Stimulated activated naive CD8-positive, alpha-beta T cell treated with anti-CD3 and anti-CD28 coated beads, Interleukin-15, amount 100 ng/mL, for 72 hours (primary cell): ENCODE results near the gene NEAT1.

Source experiments
- ATAC-seq: fragments of 150-1000 bp; cut with Tn5 transposase; 2 replicates; pipeline ENCODE4 v1.10.0; 2021; ENCODE audit warnings: mild to moderate bottlenecking, moderate library complexity
- DNase-seq, 2 donors: peaks; one replicate each; pipeline ENCODE4 v3.0.0; 2021 to 2022
- H3K27ac Mint-ChIP-seq, 2 donors: one replicate each; pipeline ENCODE4 v1.8.0; 2022; ENCODE audit warnings: mild to moderate bottlenecking in 2 of 2, mixed read lengths in 2 of 2, moderate library complexity in 2 of 2
- H3K27me3 Mint-ChIP-seq: one replicate; pipeline ENCODE4 v1.8.0; 2022; ENCODE audit warnings: mixed read lengths
- H3K4me1 Mint-ChIP-seq: one replicate; pipeline ENCODE4 v1.8.0; 2022; ENCODE audit warnings: mild to moderate bottlenecking, mixed read lengths
- H3K4me3 Mint-ChIP-seq, 2 donors: one replicate each; pipeline ENCODE4 v1.8.0; 2022; ENCODE audit warnings: mild to moderate bottlenecking in 2 of 2, mixed read lengths in 2 of 2, moderate library complexity in 1 of 2
- H3K9me3 Mint-ChIP-seq, 2 donors: one replicate each; pipeline ENCODE4 v1.8.0; 2022; ENCODE audit warnings: mixed read lengths in 2 of 2

Gene NEAT1

DNA sequence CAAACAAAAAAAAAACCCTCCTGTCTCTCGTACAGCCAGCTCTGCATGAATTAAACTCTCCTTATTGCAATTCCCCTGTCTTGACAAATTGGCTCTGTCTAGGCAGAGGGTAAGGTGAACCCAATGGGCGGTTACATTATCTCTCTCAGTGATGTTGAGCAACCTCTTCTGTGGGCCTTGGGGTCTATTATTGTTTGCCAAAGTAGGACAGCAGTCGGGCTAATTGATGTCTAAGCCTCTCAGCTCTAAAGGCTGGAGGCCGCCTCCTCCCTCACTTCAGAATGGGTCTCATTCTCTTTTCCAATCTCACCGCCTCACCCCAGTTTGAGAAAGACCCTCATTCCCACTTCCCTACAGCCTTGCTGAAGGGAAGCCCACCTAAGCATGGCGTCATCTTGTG is 38.8 kb upstream of the NEAT1 start:
- Mint-ChIP-seq H3K4me3 (peak overlapping the region; percentile 84 to 91), H3K4me1 (peaks cover 84% of the 10 kb centered on the region), H3K27ac (peak overlapping the region; percentile 81 to 95), H3K9me3 (no peaks in the 10 kb centered on the region), H3K27me3 (no peaks in the 10 kb centered on the region)
- DNase-seq (no peak), ATAC-seq (no peak)

DNA sequence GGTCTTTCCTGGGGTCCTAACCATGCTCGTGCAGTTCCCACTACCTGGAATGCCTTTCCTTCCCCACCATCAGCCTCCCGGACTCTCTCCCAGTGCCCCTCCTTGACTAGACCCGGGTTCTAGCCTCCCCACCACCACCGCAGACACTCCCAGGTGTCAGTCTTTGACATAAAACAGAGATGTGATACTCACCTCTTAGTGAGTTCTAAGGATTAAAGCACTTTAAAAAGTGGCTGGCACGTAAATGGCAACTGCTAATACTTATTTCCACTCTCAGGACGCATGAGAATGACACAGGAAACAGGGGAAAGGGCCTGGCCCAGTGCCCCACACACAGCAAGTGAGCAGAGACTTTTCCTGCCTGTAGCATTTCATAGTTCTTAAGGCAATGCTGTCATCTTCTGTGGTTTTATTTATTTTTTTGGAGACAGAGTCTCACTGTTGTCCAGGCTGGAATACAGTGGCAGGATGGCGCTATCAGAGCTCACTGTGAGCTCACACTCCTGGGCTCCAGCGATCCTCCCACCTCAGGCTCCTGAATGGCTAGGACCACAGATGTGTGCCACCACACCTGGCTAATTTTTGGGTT is 38.2 kb upstream of the NEAT1 start:
- DNase-seq (no peak), ATAC-seq (no peak)
- Mint-ChIP-seq H3K4me1 (peaks cover 90% of the 10 kb centered on the region), H3K4me3 (peak overlapping the region; percentile 84 to 96), H3K9me3 (no peaks in the 10 kb centered on the region), H3K27me3 (no peaks in the 10 kb centered on the region), H3K27ac (peak overlapping the region; percentile 81 to 95)

DNA sequence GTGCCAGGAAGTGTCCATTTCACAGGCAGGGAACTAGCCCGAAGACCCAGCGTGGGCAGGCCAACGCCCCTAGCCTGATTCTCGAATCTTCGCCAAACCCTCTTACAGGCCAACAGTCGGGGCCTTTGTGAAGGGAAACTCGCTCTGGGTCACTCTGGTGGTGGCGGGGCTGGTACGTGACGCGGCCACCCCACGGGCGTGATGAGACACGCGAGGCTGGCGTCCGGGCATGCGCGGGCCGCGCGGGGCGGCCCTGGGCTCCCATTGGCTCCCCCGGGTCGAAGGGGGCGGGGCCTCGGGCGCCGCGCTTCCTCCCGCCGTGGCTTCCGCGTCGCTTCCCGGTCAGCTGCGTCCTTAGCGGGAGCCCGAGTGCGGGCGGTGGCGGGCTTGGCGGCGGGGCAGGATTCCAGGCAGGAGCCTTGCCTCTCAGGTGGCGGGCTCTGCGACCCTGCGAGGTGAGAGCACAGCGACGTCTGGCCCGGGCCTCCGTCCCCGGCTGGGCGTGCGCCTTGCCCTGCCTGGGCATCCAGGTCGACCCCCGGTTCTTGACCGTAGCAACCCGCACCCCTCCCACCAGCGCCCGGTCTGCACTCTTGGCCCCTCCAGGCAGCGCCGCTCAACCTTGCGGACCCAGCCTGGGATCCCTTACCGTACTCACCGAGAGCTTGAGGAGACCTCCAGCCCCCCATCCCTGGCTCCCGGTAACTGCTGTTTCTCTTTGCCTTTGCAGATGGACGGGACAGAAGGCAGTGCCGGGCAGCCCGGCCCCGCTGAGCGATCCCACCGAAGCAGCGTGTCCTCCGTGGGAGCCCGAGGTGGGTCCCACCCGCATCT is 36.1 kb upstream of the NEAT1 start, which contains the start of gene FRMD8:
FRMD8 (plus strand) TSS at position 331 of the 834 bp plus-strand sequence; CDS start at position 731, 400 bp downstream.
- peak within 1 kb of the TSS; percentile 95 to 97 for H3K27ac Mint-ChIP-seq
- H3K9me3 Mint-ChIP-seq = no peaks in the 10 kb centered on the region
- H3K4me1 Mint-ChIP-seq = peaks cover 92% of the 10 kb centered on the region
- H3K27me3 Mint-ChIP-seq = no peaks in the 10 kb centered on the region
- H3K4me3 Mint-ChIP-seq = peak within 1 kb of the TSS; percentile 84 to 96
- ATAC-seq = peak; percentile 14
- peak; percentile 72 to 75 for DNase-seq

DNA sequence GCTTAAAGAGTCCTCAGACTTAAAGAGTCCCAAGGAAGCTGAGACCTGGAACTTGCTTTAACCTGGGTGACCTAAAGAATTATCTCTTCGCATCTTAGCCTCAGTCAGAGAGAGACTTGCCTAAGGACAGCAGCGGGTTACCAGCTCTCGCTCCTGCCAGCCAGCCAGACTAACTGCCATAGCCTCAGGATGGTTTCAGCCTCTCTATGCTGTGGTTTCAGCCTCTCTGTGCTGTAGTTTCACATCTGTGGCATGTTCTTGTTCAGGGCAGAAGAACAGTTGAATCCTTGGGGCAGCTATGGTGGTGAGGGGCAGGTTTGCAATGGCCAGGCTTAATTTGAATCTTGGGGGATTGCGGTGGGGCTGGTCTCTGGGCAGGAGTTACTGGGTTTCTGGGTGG is 33.9 kb upstream of the NEAT1 start:
- peak overlapping the region; percentile 42 to 57 for H3K4me3 Mint-ChIP-seq
- H3K27me3 Mint-ChIP-seq = no peaks in the 10 kb centered on the region
- peak overlapping the region; percentile 27 to 67 for H3K27ac Mint-ChIP-seq
- DNase-seq (no peak), ATAC-seq (no peak)
- peaks cover 83% of the 10 kb centered on the region for H3K4me1 Mint-ChIP-seq
- no peaks in the 10 kb centered on the region for H3K9me3 Mint-ChIP-seq

DNA sequence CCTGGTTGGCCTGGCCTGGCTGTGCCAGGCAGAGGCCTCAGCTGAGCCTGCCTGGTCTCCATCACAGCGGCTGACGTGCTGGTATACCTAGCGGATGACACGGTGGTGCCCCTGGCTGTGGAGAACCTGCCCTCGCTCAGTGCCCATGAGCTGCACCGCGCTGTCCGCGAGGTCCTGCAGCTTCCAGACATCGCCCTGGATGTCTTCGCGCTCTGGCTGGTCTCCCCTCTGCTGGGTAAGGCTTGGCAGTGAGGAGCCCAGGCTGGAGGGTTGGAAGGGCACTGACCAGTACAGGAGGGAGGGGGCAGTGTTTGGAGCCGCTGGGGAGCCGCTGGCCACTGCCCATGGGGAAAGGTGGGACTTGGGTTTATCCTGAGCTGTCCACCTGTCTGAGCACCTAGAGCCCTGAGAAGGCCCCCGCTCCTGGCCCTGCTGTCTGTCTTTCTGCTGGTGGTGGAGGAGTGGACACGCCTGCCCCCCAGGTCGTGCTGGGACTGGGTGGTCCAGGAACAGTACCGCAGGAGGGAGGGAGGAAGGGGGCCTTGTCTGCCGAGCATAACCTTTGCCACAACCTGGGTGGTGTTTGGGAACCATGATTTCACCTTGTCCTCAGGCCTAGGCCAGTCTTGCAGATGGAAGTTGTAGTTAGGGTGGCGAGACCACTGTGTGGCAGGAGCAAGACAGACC is 33.2 kb upstream of the NEAT1 start:
- peak overlapping the region; percentile 42 to 57 for H3K4me3 Mint-ChIP-seq
- H3K27ac Mint-ChIP-seq = peak overlapping the region; percentile 61 to 89
- H3K27me3 Mint-ChIP-seq = no peaks in the 10 kb centered on the region
- no peaks in the 10 kb centered on the region for H3K9me3 Mint-ChIP-seq
- DNase-seq (no peak), ATAC-seq (no peak)
- H3K4me1 Mint-ChIP-seq = peaks cover 76% of the 10 kb centered on the region

- Mint-ChIP-seq H3K27me3 (no peaks in the 10 kb centered on the region), H3K4me3 (peak overlapping the region; percentile 29), H3K9me3 (no peaks in the 10 kb centered on the region), H3K4me1 (peaks cover 67% of the 10 kb centered on the region), H3K27ac (peak overlapping the region; percentile 86 to 89)
- DNase-seq = no peak
- no peak for ATAC-seq
Observed at GRCh38 chr11:65390099-65390941, 32.3 kb upstream of the NEAT1 start.

DNA sequence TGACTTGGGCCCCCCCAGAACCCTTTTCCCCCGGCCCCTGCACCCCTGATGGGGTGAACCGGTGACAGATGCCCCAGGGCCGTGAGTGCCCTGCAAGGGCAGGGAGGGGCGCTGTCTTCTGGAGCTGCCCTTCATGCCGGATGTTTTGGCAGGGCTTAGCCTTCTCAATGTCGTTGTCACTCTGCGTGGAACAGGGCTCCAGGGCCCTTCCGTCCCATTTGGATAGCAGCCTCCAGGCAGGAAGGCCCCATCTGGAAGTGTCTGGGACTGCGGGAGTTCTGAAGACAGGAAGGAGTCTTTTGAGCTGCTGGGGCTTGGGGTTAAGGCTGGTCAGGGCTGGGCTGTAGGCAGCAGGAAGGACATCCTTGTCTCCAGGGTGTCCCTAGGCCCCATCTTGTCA is 31.6 kb upstream of the NEAT1 start:
- no peak for DNase-seq
- H3K27me3 Mint-ChIP-seq = no peaks in the 10 kb centered on the region
- H3K4me1 Mint-ChIP-seq = peaks cover 62% of the 10 kb centered on the region
- ATAC-seq = no peak
- H3K4me3 Mint-ChIP-seq = no peak overlapping the region
- no peaks in the 10 kb centered on the region for H3K9me3 Mint-ChIP-seq
- peak overlapping the region; percentile 86 to 89 for H3K27ac Mint-ChIP-seq

DNA sequence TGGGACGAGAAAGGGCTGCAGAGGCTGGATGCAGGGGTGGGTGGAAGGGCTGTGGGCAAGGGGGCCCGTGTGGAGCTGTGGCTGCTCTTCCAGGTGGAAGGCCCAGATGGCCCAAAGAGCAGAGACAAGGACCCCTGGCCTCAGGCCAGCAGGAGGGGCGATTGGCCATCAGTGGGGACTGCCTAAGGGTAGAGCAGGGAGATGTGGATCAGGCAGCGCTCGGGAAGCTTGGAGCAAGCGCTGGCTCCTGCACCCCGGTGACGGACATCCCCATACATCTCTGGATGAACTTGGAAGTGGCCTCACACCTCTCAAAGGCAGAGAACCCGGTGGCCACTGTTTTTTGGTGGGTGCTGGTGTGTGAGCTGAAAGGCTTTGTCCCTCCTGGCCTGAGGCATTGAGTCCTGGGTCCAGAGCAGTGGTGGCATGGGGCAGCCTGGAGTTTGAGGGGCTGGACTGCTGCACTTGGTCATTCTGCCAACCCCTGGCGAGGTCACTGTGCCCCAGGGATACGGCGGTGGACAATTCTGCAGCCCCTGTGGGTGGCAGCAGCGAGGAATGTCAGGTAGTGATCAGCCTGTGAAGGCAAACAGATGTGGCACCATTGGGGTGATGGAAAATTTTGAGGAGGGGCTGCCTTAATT is 30.3 kb upstream of the NEAT1 start:
- H3K4me1 Mint-ChIP-seq = peaks cover 53% of the 10 kb centered on the region
- H3K4me3 Mint-ChIP-seq = no peak overlapping the region
- no peaks in the 10 kb centered on the region for H3K9me3 Mint-ChIP-seq
- H3K27ac Mint-ChIP-seq = peak overlapping the region in 1 of 2 donors; percentile 31
- ATAC-seq = no peak
- DNase-seq = no peak
- H3K27me3 Mint-ChIP-seq = no peaks in the 10 kb centered on the region

- Mint-ChIP-seq H3K27me3 (no peaks in the 10 kb centered on the region), H3K27ac (peak overlapping the region in 1 of 2 donors; percentile 21), H3K9me3 (no peaks in the 10 kb centered on the region), H3K4me3 (no peak overlapping the region), H3K4me1 (peaks cover 49% of the 10 kb centered on the region)
- ATAC-seq = no peak
- DNase-seq = no peak
Observed at GRCh38 chr11:65392899-65393298, 29.7 kb upstream of the NEAT1 start.

DNA sequence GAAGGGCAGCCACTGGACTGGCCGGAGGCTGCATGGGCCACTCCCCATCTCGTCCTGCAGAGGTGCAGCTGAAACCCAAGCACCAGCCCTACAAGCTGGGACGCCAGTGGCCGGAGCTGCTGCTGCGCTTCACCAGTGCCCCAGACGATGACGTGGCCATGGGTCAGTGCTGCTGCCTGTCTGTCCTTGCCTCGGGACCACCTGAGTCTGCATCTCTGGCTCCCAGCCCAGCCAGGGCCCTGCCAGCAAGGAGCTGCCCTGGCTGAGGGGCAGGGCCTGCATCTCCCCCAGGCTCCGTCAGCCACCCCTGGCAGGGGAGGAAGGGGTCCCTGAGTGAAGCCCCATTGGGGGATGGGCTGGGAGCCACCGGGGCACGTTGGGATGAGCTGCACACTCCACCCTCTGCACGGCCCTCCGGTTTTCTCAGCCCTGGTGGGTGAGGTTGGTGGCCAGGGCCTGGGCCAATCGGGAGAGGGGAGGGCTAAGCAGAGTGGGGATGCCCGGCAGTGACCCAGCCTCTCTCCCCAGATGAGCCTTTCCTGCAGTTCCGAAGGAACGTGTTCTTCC is 29.0 kb upstream of the NEAT1 start:
- Mint-ChIP-seq H3K27ac (no peak overlapping the region), H3K27me3 (no peaks in the 10 kb centered on the region), H3K4me3 (no peak overlapping the region), H3K9me3 (no peaks in the 10 kb centered on the region), H3K4me1 (peaks cover 42% of the 10 kb centered on the region)
- ATAC-seq = no peak
- no peak for DNase-seq

- Mint-ChIP-seq H3K4me3 (no peak overlapping the region), H3K9me3 (no peaks in the 10 kb centered on the region), H3K27me3 (no peaks in the 10 kb centered on the region), H3K27ac (no peak overlapping the region), H3K4me1 (peaks cover 36% of the 10 kb centered on the region)
- DNase-seq (no peak), ATAC-seq (no peak)
Observed at GRCh38 chr11:65394125-65394536, 28.5 kb upstream of the NEAT1 start.

GRCh38 chr11:65395961-65396530 is 26.6 kb upstream of the NEAT1 start:
- Mint-ChIP-seq H3K27me3 (no peaks in the 10 kb centered on the region), H3K4me1 (peaks cover 32% of the 10 kb centered on the region), H3K27ac (no peak overlapping the region), H3K9me3 (no peaks in the 10 kb centered on the region), H3K4me3 (no peak overlapping the region)
- DNase-seq (no peak), ATAC-seq (no peak)

GRCh38 chr11:65396769-65397745 is 25.5 kb upstream of the NEAT1 start:
- Mint-ChIP-seq H3K4me3 (no peak overlapping the region), H3K4me1 (peaks cover 31% of the 10 kb centered on the region), H3K27ac (peak overlapping the region; percentile 54 to 81), H3K9me3 (no peaks in the 10 kb centered on the region), H3K27me3 (no peaks in the 10 kb centered on the region)
- no peak for DNase-seq
- ATAC-seq = no peak
